OCI-LY3 (cell line): ENCODE measurements around the gene CCDC34.

Experiments used
- H2AFZ ChIP-seq: fragments of 200-600, 300-600 bp; shearing (Covaris generic); 2 replicates; pipeline ENCODE4 v1.6.0; 2014; ENCODE audit warnings: antibody characterized with exemption, low read depth, low read length
- H3K27ac ChIP-seq: fragments of 200-600, 300-600 bp; sonication (generic); 2 replicates; pipeline ENCODE4 v1.5.1; 2014; ENCODE audit warnings: mild to moderate bottlenecking, low read length, moderate library complexity, mixed read lengths
- H3K27me3 ChIP-seq: fragments of 200-600, 300-600 bp; sonication (generic); 2 replicates; pipeline ENCODE4 v1.6.1; 2014; ENCODE audit warnings: low read depth, low read length, mixed read lengths
- H3K36me3 ChIP-seq: fragments of 200-600, 300-600 bp; sonication (generic); replicated peaks from 2 replicates; pipeline ENCODE3; 2014; ENCODE audit warnings: low read depth, low read length, mixed read lengths
- H3K4me1 ChIP-seq: fragments of 300-600, 200-600 bp; sonication (generic); 2 replicates; pipeline ENCODE4 v1.6.1; 2014; ENCODE audit warnings: low read length, mixed read lengths
- H3K4me2 ChIP-seq: fragments of 200-600, 300-600 bp; sonication (generic); 2 replicates; pipeline ENCODE4 v1.6.1; 2014; ENCODE audit warnings: low read length, mixed read lengths
- H3K4me3 ChIP-seq: fragments of 300-600, 200-600 bp; sonication (generic); 2 replicates; pipeline ENCODE4 v1.5.1; 2014; ENCODE audit warnings: antibody characterized with exemption, mild to moderate bottlenecking, low read length, moderate library complexity
- H3K79me2 ChIP-seq: fragments of 300-600, 200-600 bp; shearing (Covaris generic); 2 replicates; pipeline ENCODE4 v1.6.1; 2014; ENCODE audit warnings: mild to moderate bottlenecking, low read length, mixed read lengths
- H3K9ac ChIP-seq: fragments of 300-600, 200-600 bp; shearing (Covaris generic); 2 replicates; pipeline ENCODE4 v1.6.0; 2014; ENCODE audit warnings: mild to moderate bottlenecking, low read length, moderate library complexity
- H3K9me3 ChIP-seq: fragments of 200-600, 300-600 bp; shearing (Covaris generic); 2 replicates; pipeline ENCODE4 v1.6.1; 2014; ENCODE audit warnings: low read length, mixed read lengths; ENCODE audit not compliant: insufficient read depth
- H4K20me1 ChIP-seq: fragments of 200-600, 300-600 bp; sonication (generic); 2 replicates; pipeline ENCODE4 v1.6.1; 2016; ENCODE audit warnings: low read length, mixed read lengths; ENCODE audit not compliant: insufficient read depth
- CTCF ChIP-seq: fragments of 200-600, 300-600 bp; sonication (generic); IDR thresholded peaks from 2 replicates; pipeline ENCODE4 v1.5.1; 2014; ENCODE audit warnings: antibody characterized with exemption, low read length, low read depth
- EZH2phosphoT487 ChIP-seq: fragments of 200-600 bp; shearing (Covaris generic); IDR thresholded peaks from 2 replicates; pipeline ENCODE4 v1.6.1; 2018; ENCODE audit warnings: antibody characterized with exemption, mixed run types, low read depth

Gene CCDC34

GRCh38 chr11:27387362-27387761, 24.3 kb upstream of the CCDC34 start:
- H3K27ac ChIP-seq, result no peak overlapping the region
- no peaks in the 10 kb centered on the region for H3K9me3 ChIP-seq
- H3K9ac ChIP-seq, result no peak overlapping the region
- H3K79me2 ChIP-seq, result no peaks in the 10 kb centered on the region
- no peak overlapping the region for H3K4me3 ChIP-seq
- H3K36me3 ChIP-seq, result no peaks in the 10 kb centered on the region
- no peak overlapping the region for H3K4me2 ChIP-seq
- no peaks in the 10 kb centered on the region for H3K27me3 ChIP-seq
- TF ChIP-seq CTCF (no peak), EZH2phosphoT487 (no peak)
- H4K20me1 ChIP-seq, result no peaks in the 10 kb centered on the region
- H2AFZ ChIP-seq, result no peak overlapping the region
- peaks cover 5% of the 10 kb centered on the region; the same call in 1 of the 2 replicates for H3K4me1 ChIP-seq

- no peak overlapping the region for H3K27ac ChIP-seq
- no peaks in the 10 kb centered on the region for H3K9me3 ChIP-seq
- no peak overlapping the region for H3K4me2 ChIP-seq
- no peak for TF ChIP-seq CTCF
- no peak for TF ChIP-seq EZH2phosphoT487
- H3K9ac ChIP-seq, result no peak overlapping the region
- H3K4me1 ChIP-seq, result peaks cover 5% of the 10 kb centered on the region; the same call in 1 of the 2 replicates
- H3K79me2 ChIP-seq, result no peaks in the 10 kb centered on the region
- H3K4me3 ChIP-seq, result no peak overlapping the region
- no peaks in the 10 kb centered on the region for H4K20me1 ChIP-seq
- H3K36me3 ChIP-seq, result no peaks in the 10 kb centered on the region
- no peaks in the 10 kb centered on the region for H3K27me3 ChIP-seq
- no peak overlapping the region for H2AFZ ChIP-seq
Measured at GRCh38 chr11:27386181-27386845, 23.3 kb upstream of the CCDC34 start.

GRCh38 chr11:27385245-27385644, 22.2 kb upstream of the CCDC34 start:
- Histone ChIP-seq H3K4me2 (no peak overlapping the region), H4K20me1 (no peaks in the 10 kb centered on the region), H3K9ac (no peak overlapping the region), H3K9me3 (no peaks in the 10 kb centered on the region), H2AFZ (no peak overlapping the region), H3K4me3 (no peak overlapping the region), H3K79me2 (no peaks in the 10 kb centered on the region), H3K4me1 (peaks cover 5% of the 10 kb centered on the region; the same call in 1 of the 2 replicates), H3K36me3 (no peaks in the 10 kb centered on the region), H3K27ac (no peak overlapping the region), H3K27me3 (no peaks in the 10 kb centered on the region)
- TF ChIP-seq CTCF (no peak), EZH2phosphoT487 (no peak)

- Histone ChIP-seq H3K9me3 (no peaks in the 10 kb centered on the region), H2AFZ (no peak overlapping the region), H3K79me2 (no peaks in the 10 kb centered on the region), H3K4me1 (peaks cover 5% of the 10 kb centered on the region; the same call in 1 of the 2 replicates), H4K20me1 (no peaks in the 10 kb centered on the region), H3K36me3 (no peaks in the 10 kb centered on the region), H3K27ac (no peak overlapping the region), H3K9ac (no peak overlapping the region), H3K27me3 (no peaks in the 10 kb centered on the region), H3K4me3 (no peak overlapping the region), H3K4me2 (no peak overlapping the region)
- TF ChIP-seq CTCF (no peak), EZH2phosphoT487 (no peak)
Measured at GRCh38 chr11:27384227-27384626, 21.2 kb upstream of the CCDC34 start.
